IMR-90 (cell line): ENCODE data around the gene RAB27A. TPM values are rescaled to one million over a fixed set of nuclear protein-coding genes. Genes with fewer than 3 reads are reported as not detected.
A peak's percentile ranks its signal among the peaks of the same experiment; 100 is the strongest.

Experiments used
- ATAC-seq: fragments of 200-7000 bp; cut with Tn5 transposase; 2 replicates; pipeline ENCODE4 v1.9.1; 2020; ENCODE audit warnings: low read depth, mild to moderate bottlenecking, moderate library complexity
- BruUV-seq: library from RNA; stranded (reverse); fragments of 400-500 nt; replicated peaks from 2 replicates; lab custom pipeline; 2021; lab: Mats Ljungman, UMichigan
- CTCF ChIA-PET: fragments of 300-600 bp; formaldehyde crosslinking; extraction: SDS; loops from one replicate; lab custom pipeline; 2021; ENCODE audit warnings: antibody characterized with exemption; lab: Yijun Ruan, JAX
- POLR2A ChIA-PET: fragments of 300-600 bp; sonication (Branson Sonifier 250); formaldehyde crosslinking; loops from one replicate; lab custom pipeline; 2022; ENCODE audit warnings: antibody characterized with exemption; ENCODE audit not compliant: unreplicated experiment; lab: Charles Lee
- DNase-seq: peaks from one replicate; pipeline ENCODE4 v3.0.0; 2013
- H2AFZ ChIP-seq: replicated peaks from 2 replicates; pipeline ENCODE3; 2013; ENCODE audit warnings: low read length, mild to moderate bottlenecking; ENCODE audit not compliant: poor library complexity
- H2AK5ac ChIP-seq: 2 replicates; pipeline ENCODE4 v1.6.1; 2013; ENCODE audit warnings: low read depth, low read length, inconsistent platforms
- H2AK9ac ChIP-seq: replicated peaks from 2 replicates; pipeline ENCODE3; 2013; ENCODE audit warnings: mild to moderate bottlenecking, low read depth, low read length, moderate library complexity; ENCODE audit not compliant: poor library complexity
- H2BK120ac ChIP-seq: 2 replicates; pipeline ENCODE4 v1.6.1; 2013; ENCODE audit warnings: low read depth, low read length, inconsistent platforms
- H2BK15ac ChIP-seq: 3 replicates; pipeline ENCODE4 v1.6.1; 2013; ENCODE audit warnings: low read depth, low read length, inconsistent platforms
- H2BK20ac ChIP-seq: 2 replicates; pipeline ENCODE4 v1.6.1; 2013; ENCODE audit warnings: low read depth, mild to moderate bottlenecking, inconsistent platforms, low read length, moderate library complexity
- H2BK5ac ChIP-seq: 2 replicates; pipeline ENCODE4 v1.6.1; 2013; ENCODE audit warnings: mild to moderate bottlenecking, low read depth, low read length, inconsistent platforms; ENCODE audit not compliant: poor library complexity, severe bottlenecking
- H3K14ac ChIP-seq: replicated peaks from 2 replicates; pipeline ENCODE4 v1.6.1; 2013; ENCODE audit warnings: low read depth, low read length, inconsistent platforms
- H3K18ac ChIP-seq: 2 replicates; pipeline ENCODE4 v1.6.1; 2013; ENCODE audit warnings: low read depth, low read length, control low read depth
- H3K23ac ChIP-seq: 2 replicates; pipeline ENCODE4 v1.6.1; 2013; ENCODE audit warnings: low read depth, low read length, inconsistent platforms
- H3K27ac ChIP-seq: 2 replicates; pipeline ENCODE4 v1.5.1; 2013; ENCODE audit warnings: mild to moderate bottlenecking, control low read depth, low read length; ENCODE audit not compliant: insufficient read depth
- H3K27me3 ChIP-seq: 2 replicates; pipeline ENCODE4 v1.6.1; 2013; ENCODE audit warnings: low read length; ENCODE audit not compliant: control insufficient read depth, insufficient read depth
- H3K36me3 ChIP-seq: 2 replicates; pipeline ENCODE4 v1.6.1; 2013; ENCODE audit warnings: low read length, mixed read lengths; ENCODE audit not compliant: control insufficient read depth, insufficient read depth
- H3K4ac ChIP-seq: 2 replicates; pipeline ENCODE4 v1.6.1; 2013; ENCODE audit warnings: low read depth, low read length, inconsistent platforms
- H3K4me1 ChIP-seq: 2 replicates; pipeline ENCODE4 v1.6.1; 2013; ENCODE audit warnings: low read length, mixed read lengths; ENCODE audit not compliant: control insufficient read depth, insufficient read depth
- H3K4me2 ChIP-seq: 2 replicates; pipeline ENCODE4 v1.6.1; 2013; ENCODE audit warnings: low read depth, mild to moderate bottlenecking, control low read depth, low read length, moderate library complexity
- H3K4me3 ChIP-seq: 2 replicates; pipeline ENCODE4 v1.5.1; 2013; ENCODE audit warnings: low read depth, mild to moderate bottlenecking, control low read depth, low read length, moderate library complexity; ENCODE audit not compliant: insufficient read depth
- H3K56ac ChIP-seq: 2 replicates; pipeline ENCODE4 v1.6.1; 2013; ENCODE audit warnings: low read length, inconsistent platforms; ENCODE audit not compliant: insufficient read depth; ENCODE audit errors: extremely low read depth
- H3K79me1 ChIP-seq, 2 experiments: 2 replicates each; pipeline ENCODE4 v1.6.1; 2013; ENCODE audit warnings: low read length in 2 of 2, inconsistent platforms in 1 of 2, low read depth in 1 of 2
- H3K9ac ChIP-seq: 2 replicates; pipeline ENCODE4 v1.6.1; 2013; ENCODE audit warnings: low read depth, low read length, control low read depth
- H3K9me1 ChIP-seq: 2 replicates; pipeline ENCODE4 v1.6.1; 2013; ENCODE audit warnings: low read length, inconsistent platforms; ENCODE audit not compliant: insufficient read depth
- H3K9me3 ChIP-seq: 2 replicates; pipeline ENCODE4 v1.6.1; 2013; ENCODE audit warnings: low read length; ENCODE audit not compliant: control insufficient read depth, insufficient read depth
- H4K20me1 ChIP-seq: 2 replicates; pipeline ENCODE4 v1.6.1; 2013; ENCODE audit warnings: low read length, inconsistent platforms; ENCODE audit not compliant: insufficient read depth
- H4K5ac ChIP-seq: 2 replicates; pipeline ENCODE4 v1.6.1; 2013; ENCODE audit warnings: mild to moderate bottlenecking, low read depth, low read length, control low read depth
- H4K8ac ChIP-seq, 2 experiments: 2 replicates each; pipeline ENCODE4 v1.6.1; 2013; ENCODE audit warnings: low read depth in 2 of 2, low read length in 2 of 2, control low read depth in 1 of 2, inconsistent platforms in 1 of 2
- H4K91ac ChIP-seq: 2 replicates; pipeline ENCODE4 v1.6.1; 2013; ENCODE audit warnings: low read depth, low read length, inconsistent platforms; ENCODE audit not compliant: insufficient read depth
- CEBPB ChIP-seq: IDR thresholded peaks from 2 replicates; pipeline ENCODE4 v1.6.1; 2012; ENCODE audit warnings: low read depth, low read length, improper control_type of control experiment
- CHD1 ChIP-seq: IDR thresholded peaks from 2 replicates; pipeline ENCODE4 v1.6.1; 2012; ENCODE audit warnings: low read depth, low read length, improper control_type of control experiment
- CTCF ChIP-seq: conservative IDR thresholded peaks from 2 replicates; pipeline ENCODE4 v1.5.1; 2012; ENCODE audit warnings: mild to moderate bottlenecking, low read depth, low read length, improper control_type of control experiment
- FOS ChIP-seq: fragments of 150-350 bp; IDR thresholded peaks from 2 replicates; pipeline ENCODE4 v1.6.1; 2016; ENCODE audit warnings: low read depth, low read length
- MAFK ChIP-seq: IDR thresholded peaks from 2 replicates; pipeline ENCODE4 v1.6.1; 2012; ENCODE audit warnings: low read depth, low read length, improper control_type of control experiment
- MAZ ChIP-seq: IDR thresholded peaks from 2 replicates; pipeline ENCODE4 v1.6.1; 2012; ENCODE audit warnings: low read depth, mild to moderate bottlenecking, low read length, improper control_type of control experiment, moderate library complexity, borderline replicate concordance
- NFE2L2 ChIP-seq: fragments of 150-350 bp; IDR thresholded peaks from 2 replicates; pipeline ENCODE4 v1.6.1; 2016; ENCODE audit warnings: low read depth, mild to moderate bottlenecking, low read length
- POLR2A ChIP-seq: IDR thresholded peaks from 2 replicates; pipeline ENCODE4 v1.6.1; 2012; ENCODE audit warnings: mild to moderate bottlenecking, low read depth, low read length
- RAD21 ChIP-seq: IDR thresholded peaks from 2 replicates; pipeline ENCODE4 v1.6.1; 2012; ENCODE audit warnings: low read length, improper control_type of control experiment
- RCOR1 ChIP-seq: IDR thresholded peaks from 2 replicates; pipeline ENCODE4 v1.6.1; 2012; ENCODE audit warnings: mild to moderate bottlenecking, low read length, improper control_type of control experiment; ENCODE audit not compliant: insufficient replicate concordance
- USF2 ChIP-seq: fragments of 150-350 bp; IDR thresholded peaks from 2 replicates; pipeline ENCODE4 v1.6.1; 2017; ENCODE audit warnings: mild to moderate bottlenecking, antibody characterized with exemption, low read length, low read depth
- WGBS, 2 experiments: methylation state at CpG; one replicate each; pipeline versions ENCODE4 v1.1.5 to v1.1.7; 2013; ENCODE audit warnings: missing lambda C conversion rate in 2 of 2; ENCODE audit not compliant: insufficient read length in 1 of 2; ENCODE audit errors: extremely low coverage in 2 of 2; 5-methylcytosine and 5-hydroxymethylcytosine counted together
- dilution Hi-C: fragments of 300-500 bp; cut with HindIII; formaldehyde crosslinking; loops from one replicate; pipeline ENCODE4 v1.14.3; 2018; ENCODE audit warnings: low sequenced_read_pairs; ENCODE audit not compliant: unreplicated experiment
- in situ Hi-C: fragments of 300-500 bp; cut with MboI; formaldehyde crosslinking; loops from 3 replicates; pipeline ENCODE4 v1.14.3; 2019; ENCODE audit warnings: low sequenced_read_pairs, inconsistent platforms, mixed read lengths
- intact Hi-C: fragments of 100-400 bp; cut with micrococcal nuclease; formaldehyde crosslinking; loops from 2 replicates; pipeline ENCODE4 v1.10.0; 2022
- polyA plus RNA-seq, 3 experiments: library from polyadenylated mRNA; depleted of rRNA; stranded (reverse); fragments of >200 nt; gene quantifications; 2 replicates each; pipeline ENCODE4 v1.2.3, GENCODE V29; 2012; ENCODE audit warnings: low replicate concordance in 1 of 3
- total RNA-seq: library from RNA; depleted of rRNA; stranded (reverse); fragments of >200 nt; gene quantifications from 2 replicates; pipeline ENCODE4 v1.2.3, GENCODE V29; 2012
- TF ChIP-seq, protein P1 (sequence below): fragments of 150-350 bp; IDR thresholded peaks from 2 replicates; pipeline ENCODE4 v1.6.1; 2016; ENCODE audit warnings: low read depth, mild to moderate bottlenecking, low read length, moderate library complexity, borderline replicate concordance

RAB27A gene
- total and polyA plus RNA-seq, 2 of the 4 experiments (the other 2 are of a cell fraction): 4.8 to 13.7 TPM

DNA sequence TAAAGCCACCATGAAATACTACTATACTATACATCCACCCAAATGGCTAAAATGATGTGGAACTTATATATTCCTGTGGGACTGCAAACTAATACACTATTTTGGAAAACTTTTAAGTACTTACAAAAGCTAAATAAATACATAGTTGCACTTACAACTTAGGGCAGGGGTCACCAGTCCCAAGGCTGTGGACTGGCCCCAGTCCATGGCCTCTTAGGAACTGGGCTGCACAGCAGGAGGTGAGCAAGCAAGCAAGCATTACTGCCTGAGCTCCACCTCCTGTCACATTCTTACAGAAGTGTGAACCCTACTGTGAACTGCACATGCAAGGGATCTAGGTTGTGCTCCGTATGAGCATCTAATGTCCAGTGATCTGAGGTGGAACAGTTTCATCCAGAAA lies 47.5 kb upstream of the RAB27A start:
- no peak overlapping the region for H4K8ac ChIP-seq
- no peak overlapping the region for H3K14ac ChIP-seq
- H3K9ac ChIP-seq: no peak overlapping the region
- H4K20me1 ChIP-seq: no peaks in the 10 kb centered on the region
- no peak overlapping the region for H2BK20ac ChIP-seq
- DNase-seq (no peak), ATAC-seq (0 out of 2 replicates have a peak, but pooled peaks have one; percentile 11)
- no peak overlapping the region for H2AK9ac ChIP-seq
- in situ Hi-C loops: no loop called here
- WGBS, 2 experiments: 80% methylated on average over 1 of the region's 1 CpG; no CpG with 5 or more reads in 1 of the 2 experiments
- H3K4me3 ChIP-seq: no peak overlapping the region
- H3K9me1 ChIP-seq: no peaks in the 10 kb centered on the region
- BruUV-seq: no TSS peak
- H3K27me3 ChIP-seq: no peaks in the 10 kb centered on the region
- no peaks in the 10 kb centered on the region for H3K9me3 ChIP-seq
- no peak overlapping the region; the same call in 1 of the 2 replicates for H2AK5ac ChIP-seq
- no peak overlapping the region for H2BK15ac ChIP-seq
- no peak overlapping the region for H2BK120ac ChIP-seq
- ChIA-PET CTCF (no interaction called here), POLR2A (no interaction called here)
- H4K5ac ChIP-seq: no peak overlapping the region
- TF ChIP-seq USF2 (no peak), NFE2L2 (no peak), CEBPB (no peak), MAZ (no peak), MAFK (no peak), POLR2A (no peak), RCOR1 (no peak), CTCF (no peak), RAD21 (no peak), CHD1 (no peak), FOS (no peak)
- TF ChIP-seq, protein P1, sequence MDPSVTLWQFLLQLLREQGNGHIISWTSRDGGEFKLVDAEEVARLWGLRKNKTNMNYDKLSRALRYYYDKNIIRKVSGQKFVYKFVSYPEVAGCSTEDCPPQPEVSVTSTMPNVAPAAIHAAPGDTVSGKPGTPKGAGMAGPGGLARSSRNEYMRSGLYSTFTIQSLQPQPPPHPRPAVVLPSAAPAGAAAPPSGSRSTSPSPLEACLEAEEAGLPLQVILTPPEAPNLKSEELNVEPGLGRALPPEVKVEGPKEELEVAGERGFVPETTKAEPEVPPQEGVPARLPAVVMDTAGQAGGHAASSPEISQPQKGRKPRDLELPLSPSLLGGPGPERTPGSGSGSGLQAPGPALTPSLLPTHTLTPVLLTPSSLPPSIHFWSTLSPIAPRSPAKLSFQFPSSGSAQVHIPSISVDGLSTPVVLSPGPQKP: no peak
- H3K4me2 ChIP-seq: no peak overlapping the region
- H3K36me3 ChIP-seq: peaks cover 13% of the 10 kb centered on the region
- H2BK5ac ChIP-seq: no peak overlapping the region
- dilution Hi-C loops: no loop called here
- H3K79me1 ChIP-seq: no peaks in the 10 kb centered on the region; a peak in 1 of 4 replicates
- no peak overlapping the region for H3K23ac ChIP-seq
- no peak overlapping the region for H2AFZ ChIP-seq
- no peak overlapping the region for H3K56ac ChIP-seq
- H3K27ac ChIP-seq: no peak overlapping the region
- no peak overlapping the region for H3K18ac ChIP-seq
- H4K91ac ChIP-seq: no peak overlapping the region
- no peaks in the 10 kb centered on the region; the same call in 1 of the 2 replicates for H3K4me1 ChIP-seq
- H3K4ac ChIP-seq: no peak overlapping the region
- intact Hi-C loops: no loop called here
